ENCODE data around the gene ZBTB7C.

ZBTB7C gene

DNA sequence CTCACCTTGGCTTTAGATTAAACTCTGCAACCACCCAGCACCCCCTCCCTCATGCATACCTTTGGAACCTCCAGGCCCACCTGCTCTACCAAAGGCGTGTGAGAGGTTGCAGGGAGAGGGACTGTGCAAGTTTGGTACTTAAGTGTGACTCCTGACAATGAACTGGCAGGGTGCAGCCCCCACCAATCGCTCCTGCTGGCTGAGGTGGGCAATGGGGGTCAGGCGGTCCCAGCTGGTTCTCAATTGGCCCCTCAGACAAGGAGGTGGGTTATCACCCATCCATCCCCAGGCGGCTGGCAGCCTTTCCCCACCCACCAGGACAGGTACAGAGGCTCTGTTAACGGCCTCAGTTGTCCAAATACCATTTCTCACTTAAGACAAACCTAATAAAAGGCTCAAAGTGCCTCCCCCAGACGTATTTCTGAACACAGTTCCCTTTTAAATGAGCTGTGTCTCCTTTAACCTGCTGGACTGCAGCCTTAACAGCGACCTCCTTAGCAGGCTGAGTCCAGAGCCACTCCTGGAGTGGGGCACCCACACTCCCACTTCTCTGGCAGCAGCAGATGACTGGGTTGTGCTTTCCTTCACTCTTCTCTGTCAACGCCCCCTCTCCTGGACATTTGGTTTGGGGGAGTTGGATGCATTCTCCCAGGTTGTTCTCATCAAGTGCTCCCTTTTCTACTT lies 309.6 kb downstream of the ZBTB7C start:
- no peak overlapping the region for H3K27ac ChIP-seq (ENCODE audit: low read depth, low read length)
- H3K9ac ChIP-seq (ENCODE audit: low read depth, low read length), result no peak overlapping the region
- no peaks in the 10 kb centered on the region for H3K36me3 ChIP-seq (ENCODE audit: insufficient read depth, low read length)
- no peak overlapping the region for H3K4me3 ChIP-seq (ENCODE audit: low read length)
- H3K4me1 ChIP-seq (ENCODE audit: insufficient read depth, low read length), result peaks cover 11% of the 10 kb centered on the region
- 82% methylated on average over 7 of the region's 8 CpGs for WGBS
- no peaks in the 10 kb centered on the region for H3K27me3 ChIP-seq (ENCODE audit: insufficient read depth, low read length)
- no peaks in the 10 kb centered on the region for H3K9me3 ChIP-seq (ENCODE audit: insufficient read depth, low read depth, low read length)

- H3K4me1 ChIP-seq (ENCODE audit: insufficient read depth, low read length), result peaks cover 11% of the 10 kb centered on the region
- no peaks in the 10 kb centered on the region for H3K36me3 ChIP-seq (ENCODE audit: insufficient read depth, low read length)
- no peak overlapping the region for H3K27ac ChIP-seq (ENCODE audit: low read depth, low read length)
- no peak overlapping the region for H3K9ac ChIP-seq (ENCODE audit: low read depth, low read length)
- no peaks in the 10 kb centered on the region for H3K27me3 ChIP-seq (ENCODE audit: insufficient read depth, low read length)
- 89% methylated on average over 6 of the region's 6 CpGs for WGBS
- H3K9me3 ChIP-seq (ENCODE audit: insufficient read depth, low read depth, low read length), result no peaks in the 10 kb centered on the region
- no peak overlapping the region for H3K4me3 ChIP-seq (ENCODE audit: low read length)
Observed at GRCh38 chr18:48098538-48098937, 310.6 kb downstream of the ZBTB7C start.

GRCh38 chr18:48098007-48098406 lies 311.2 kb downstream of the ZBTB7C start:
- peaks cover 11% of the 10 kb centered on the region for H3K4me1 ChIP-seq (ENCODE audit: insufficient read depth, low read length)
- H3K27ac ChIP-seq (ENCODE audit: low read depth, low read length), result no peak overlapping the region
- no peaks in the 10 kb centered on the region for H3K9me3 ChIP-seq (ENCODE audit: insufficient read depth, low read depth, low read length)
- no peak overlapping the region for H3K9ac ChIP-seq (ENCODE audit: low read depth, low read length)
- H3K27me3 ChIP-seq (ENCODE audit: insufficient read depth, low read length), result no peaks in the 10 kb centered on the region
- H3K4me3 ChIP-seq (ENCODE audit: low read length), result no peak overlapping the region
- H3K36me3 ChIP-seq (ENCODE audit: insufficient read depth, low read length), result no peaks in the 10 kb centered on the region
- WGBS, result 90% methylated on average over 3 of the region's 3 CpGs

DNA sequence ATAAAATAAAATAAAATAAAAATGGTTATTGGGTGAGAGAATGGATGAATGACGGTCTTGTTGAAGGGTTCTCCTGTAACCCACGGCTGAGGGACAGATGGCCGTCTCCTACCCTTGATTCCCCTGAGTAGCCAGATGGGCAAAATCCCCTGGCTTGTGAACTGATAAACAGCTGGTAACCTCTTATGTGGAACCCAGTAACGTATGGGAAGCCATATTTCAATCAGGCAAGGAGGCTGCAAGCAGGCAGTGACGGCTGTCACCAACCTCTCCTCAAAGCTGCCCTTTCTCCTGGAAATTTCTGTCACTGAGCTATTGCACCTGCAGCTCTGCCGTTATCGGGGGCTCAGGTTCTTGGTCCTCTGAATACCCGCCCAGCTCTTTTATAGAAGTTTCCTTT lies 313.5 kb downstream of the ZBTB7C start:
- no peaks in the 10 kb centered on the region for H3K9me3 ChIP-seq (ENCODE audit: insufficient read depth, low read depth, low read length)
- no peak overlapping the region for H3K9ac ChIP-seq (ENCODE audit: low read depth, low read length)
- H3K27me3 ChIP-seq (ENCODE audit: insufficient read depth, low read length), result no peaks in the 10 kb centered on the region
- no peak overlapping the region for H3K27ac ChIP-seq (ENCODE audit: low read depth, low read length)
- no peak overlapping the region for H3K4me3 ChIP-seq (ENCODE audit: low read length)
- peaks cover 11% of the 10 kb centered on the region for H3K4me1 ChIP-seq (ENCODE audit: insufficient read depth, low read length)
- no peaks in the 10 kb centered on the region for H3K36me3 ChIP-seq (ENCODE audit: insufficient read depth, low read length)
- 89% methylated on average over 8 of the region's 8 CpGs for WGBS

DNA sequence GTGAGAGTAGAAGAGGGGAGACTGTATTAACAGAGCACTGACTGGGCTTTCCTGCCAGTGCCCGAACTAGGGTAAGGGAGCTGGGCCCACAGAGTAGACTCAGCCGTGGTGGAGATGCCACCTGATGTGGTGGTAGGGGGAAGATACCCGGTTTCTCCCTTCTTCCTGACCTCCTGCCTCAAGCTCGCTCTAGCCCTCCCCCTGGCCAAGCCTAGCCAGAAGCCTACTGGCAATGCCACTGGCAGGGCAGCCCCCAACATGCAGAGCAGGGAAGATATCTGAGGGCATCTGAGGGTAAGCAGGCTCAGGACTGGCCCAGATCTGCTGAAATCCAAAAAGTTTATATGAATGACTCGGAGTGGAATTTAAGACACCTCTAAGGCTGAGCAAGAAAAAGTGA lies 316.1 kb downstream of the ZBTB7C start:
- H3K27me3 ChIP-seq (ENCODE audit: insufficient read depth, low read length), result no peaks in the 10 kb centered on the region
- no peaks in the 10 kb centered on the region for H3K9me3 ChIP-seq (ENCODE audit: insufficient read depth, low read depth, low read length)
- H3K36me3 ChIP-seq (ENCODE audit: insufficient read depth, low read length), result no peaks in the 10 kb centered on the region
- H3K4me1 ChIP-seq (ENCODE audit: insufficient read depth, low read length), result no peaks in the 10 kb centered on the region
- no peak overlapping the region for H3K9ac ChIP-seq (ENCODE audit: low read depth, low read length)
- no peak overlapping the region for H3K4me3 ChIP-seq (ENCODE audit: low read length)
- H3K27ac ChIP-seq (ENCODE audit: low read depth, low read length), result no peak overlapping the region
- 90% methylated on average over 4 of the region's 5 CpGs for WGBS

GRCh38 chr18:48091869-48092497 lies 317.2 kb downstream of the ZBTB7C start:
- no peaks in the 10 kb centered on the region for H3K36me3 ChIP-seq (ENCODE audit: insufficient read depth, low read length)
- H3K9me3 ChIP-seq (ENCODE audit: insufficient read depth, low read depth, low read length), result no peaks in the 10 kb centered on the region
- no peaks in the 10 kb centered on the region for H3K27me3 ChIP-seq (ENCODE audit: insufficient read depth, low read length)
- H3K4me1 ChIP-seq (ENCODE audit: insufficient read depth, low read length), result no peaks in the 10 kb centered on the region
- H3K27ac ChIP-seq (ENCODE audit: low read depth, low read length), result no peak overlapping the region
- H3K4me3 ChIP-seq (ENCODE audit: low read length), result no peak overlapping the region
- WGBS, result 92% methylated on average over 6 of the region's 6 CpGs
- no peak overlapping the region for H3K9ac ChIP-seq (ENCODE audit: low read depth, low read length)

- whole genome bisulfite sequencing, result 92% methylated on average over 1 of the region's 1 CpG
- H3K27ac ChIP-seq (ENCODE audit: low read depth, low read length), result no peak overlapping the region
- no peaks in the 10 kb centered on the region for H3K9me3 ChIP-seq (ENCODE audit: insufficient read depth, low read depth, low read length)
- H3K9ac ChIP-seq (ENCODE audit: low read depth, low read length), result no peak overlapping the region
- no peaks in the 10 kb centered on the region for H3K36me3 ChIP-seq (ENCODE audit: insufficient read depth, low read length)
- no peaks in the 10 kb centered on the region for H3K27me3 ChIP-seq (ENCODE audit: insufficient read depth, low read length)
- H3K4me1 ChIP-seq (ENCODE audit: insufficient read depth, low read length), result no peaks in the 10 kb centered on the region
- no peak overlapping the region for H3K4me3 ChIP-seq (ENCODE audit: low read length)
Observed at GRCh38 chr18:48090702-48091101, 318.5 kb downstream of the ZBTB7C start.

- Histone ChIP-seq H3K4me1 (ENCODE audit: insufficient read depth, low read length) (no peaks in the 10 kb centered on the region), H3K36me3 (ENCODE audit: insufficient read depth, low read length) (no peaks in the 10 kb centered on the region), H3K9me3 (ENCODE audit: insufficient read depth, low read depth, low read length) (no peaks in the 10 kb centered on the region), H3K27me3 (ENCODE audit: insufficient read depth, low read length) (no peaks in the 10 kb centered on the region), H3K9ac (ENCODE audit: low read depth, low read length) (no peak overlapping the region), H3K4me3 (ENCODE audit: low read length) (no peak overlapping the region), H3K27ac (ENCODE audit: low read depth, low read length) (no peak overlapping the region)
- WGBS, result 93% methylated on average over 9 of the region's 9 CpGs
Observed at GRCh38 chr18:48090021-48090420, 319.2 kb downstream of the ZBTB7C start.

DNA sequence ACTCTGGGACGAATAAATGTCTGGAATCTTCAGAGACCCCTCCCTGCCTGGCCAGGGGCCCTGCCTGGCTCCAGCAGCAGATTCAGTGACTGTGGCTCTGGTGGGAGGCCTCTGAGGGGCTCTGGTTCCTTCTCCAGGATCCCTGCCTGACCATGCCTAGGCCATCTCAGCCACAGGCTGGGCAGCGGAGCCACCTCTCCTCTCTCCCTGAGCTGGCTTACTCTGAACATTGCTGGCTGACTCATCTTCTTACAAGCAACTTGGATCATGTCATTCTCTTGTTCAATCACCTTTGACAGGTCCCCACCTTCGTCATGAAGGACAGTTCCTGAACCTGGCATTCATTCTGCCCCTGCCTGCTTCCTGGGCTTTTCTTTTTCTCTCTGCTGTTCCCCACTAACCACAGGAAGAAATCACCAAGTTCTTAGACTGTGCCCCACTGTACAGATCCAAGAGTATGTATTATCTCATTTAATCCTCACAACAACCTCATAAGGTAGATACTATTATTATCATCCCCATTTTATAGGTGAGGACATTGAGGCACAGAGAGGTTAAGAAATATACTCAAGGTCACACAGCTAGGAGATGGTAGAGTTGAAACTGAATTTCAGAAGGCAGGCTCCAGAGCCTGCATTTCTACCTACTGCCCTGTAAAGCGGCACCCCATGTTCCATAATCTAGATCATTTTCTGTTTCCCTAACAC lies 323.2 kb downstream of the ZBTB7C start:
- 87% methylated on average over 4 of the region's 4 CpGs for WGBS
- Histone ChIP-seq H3K4me3 (ENCODE audit: low read length) (no peak overlapping the region), H3K27ac (ENCODE audit: low read depth, low read length) (no peak overlapping the region), H3K27me3 (ENCODE audit: insufficient read depth, low read length) (no peaks in the 10 kb centered on the region), H3K4me1 (ENCODE audit: insufficient read depth, low read length) (no peaks in the 10 kb centered on the region), H3K9ac (ENCODE audit: low read depth, low read length) (no peak overlapping the region), H3K36me3 (ENCODE audit: insufficient read depth, low read length) (no peaks in the 10 kb centered on the region), H3K9me3 (ENCODE audit: insufficient read depth, low read depth, low read length) (no peaks in the 10 kb centered on the region)

GRCh38 chr18:48084858-48085257 lies 324.3 kb downstream of the ZBTB7C start:
- H3K27me3 ChIP-seq (ENCODE audit: insufficient read depth, low read length), result no peaks in the 10 kb centered on the region
- no peak overlapping the region for H3K9ac ChIP-seq (ENCODE audit: low read depth, low read length)
- no peak overlapping the region for H3K27ac ChIP-seq (ENCODE audit: low read depth, low read length)
- H3K4me3 ChIP-seq (ENCODE audit: low read length), result no peak overlapping the region
- no peaks in the 10 kb centered on the region for H3K36me3 ChIP-seq (ENCODE audit: insufficient read depth, low read length)
- WGBS, result 93% methylated on average over 6 of the region's 6 CpGs
- H3K9me3 ChIP-seq (ENCODE audit: insufficient read depth, low read depth, low read length), result no peaks in the 10 kb centered on the region
- no peaks in the 10 kb centered on the region for H3K4me1 ChIP-seq (ENCODE audit: insufficient read depth, low read length)

DNA sequence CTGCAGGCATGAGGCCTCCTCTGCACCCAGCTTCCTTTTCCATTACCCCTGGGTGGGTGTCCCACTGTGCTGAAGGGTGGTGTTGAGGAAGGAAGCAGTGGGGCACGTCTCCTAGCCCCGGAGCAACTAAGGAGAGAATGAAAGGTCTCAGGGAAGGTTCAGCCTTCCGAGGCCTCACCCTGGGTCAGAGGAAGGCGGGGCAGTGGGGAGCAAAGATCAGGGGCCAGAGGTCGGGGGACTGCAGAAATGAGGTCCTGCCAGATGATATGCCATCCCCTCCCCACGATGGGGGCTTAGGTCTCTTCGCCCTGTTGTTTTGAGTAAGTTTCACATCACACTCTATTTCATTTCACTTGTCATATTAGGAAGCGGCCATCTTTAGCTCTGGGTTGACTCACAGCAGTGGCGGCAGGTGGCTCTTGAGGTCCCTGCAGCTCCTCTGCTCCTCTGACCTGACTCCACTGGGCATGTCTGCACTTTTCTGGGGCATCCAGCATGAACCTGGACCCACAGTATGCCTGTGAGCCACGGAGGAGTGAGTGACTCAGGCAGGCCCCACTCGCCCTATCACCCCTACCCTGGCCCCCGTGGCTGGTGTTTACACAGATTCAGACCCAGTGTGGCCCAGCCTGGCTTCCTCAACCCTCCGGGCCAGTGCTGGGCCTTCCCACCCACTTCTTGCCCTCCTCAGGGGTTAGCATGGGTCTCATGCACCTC lies 325.0 kb downstream of the ZBTB7C start:
- Histone ChIP-seq H3K27me3 (ENCODE audit: insufficient read depth, low read length) (no peaks in the 10 kb centered on the region), H3K36me3 (ENCODE audit: insufficient read depth, low read length) (no peaks in the 10 kb centered on the region), H3K4me3 (ENCODE audit: low read length) (no peak overlapping the region), H3K9me3 (ENCODE audit: insufficient read depth, low read depth, low read length) (no peaks in the 10 kb centered on the region), H3K4me1 (ENCODE audit: insufficient read depth, low read length) (no peaks in the 10 kb centered on the region), H3K9ac (ENCODE audit: low read depth, low read length) (no peak overlapping the region), H3K27ac (ENCODE audit: low read depth, low read length) (no peak overlapping the region)
- 94% methylated on average over 13 of the region's 13 CpGs for whole genome bisulfite sequencing

Measured in HUES64 (cell line).